Left lobe of liver (tissue), 2 donors: Measurements from ENCODE around the gene ZNF284. TPM values are rescaled to one million over a fixed set of nuclear protein-coding genes. Genes with fewer than 3 reads are reported as not detected.
"Not testable (repeated sequence)": the region's sequence is repeated elsewhere in the genome, so short reads cannot be mapped to it uniquely, and the experiment has no call there.

Experiments
- ATAC-seq: fragments of 200-7000 bp; cut with Tn5 transposase; one replicate; pipeline ENCODE4 v1.9.1; 2020; ENCODE audit warnings: mild to moderate bottlenecking, moderate library complexity
- DNase-seq: peaks from one replicate; pipeline ENCODE4 v3.0.0-alpha.2; 2020; ENCODE audit warnings: low spot score
- total RNA-seq: library from RNA; stranded (reverse); gene quantifications from one replicate; pipeline ENCODE4 v1.2.1, GENCODE V29; 2021
- donor health status: DM: no; HTN: no; CAD: no; lungs with moderate emphysema.
- donor health status: DM: no; HTN: yes; CAD: no.

ZNF284 gene
- total RNA-seq, 1 donor from 2014 or later = 0.68 TPM

- ATAC-seq (no peak), DNase-seq (no peak)
Measured at GRCh38 chr19:44109458-44109857, 37.5 kb downstream of the ZNF284 start.

- ATAC-seq (no peak), DNase-seq (no peak)
Measured at GRCh38 chr19:44111910-44112463, 40.0 kb downstream of the ZNF284 start.

GRCh38 chr19:44112802-44113137, 40.8 kb downstream of the ZNF284 start:
- ATAC-seq = peak; percentile 17
- DNase-seq = no peak

- DNase-seq = peak; percentile 97
- peak; percentile 98 for ATAC-seq
Measured at GRCh38 chr19:44113138-44113783, 41.3 kb downstream of the ZNF284 start, which contains the start of gene ZNF225. Gene ZNF225 (plus strand): TSS chr19:44113399. CDS start chr19:44115828, 2,429 bp downstream.

- ATAC-seq (no peak), DNase-seq (peak; percentile 46)
Measured at GRCh38 chr19:44113784-44114390, 41.9 kb downstream of the ZNF284 start.

- ATAC-seq = not testable (repeated sequence)
Measured at GRCh38 chr19:44121162-44121561, 49.2 kb downstream of the ZNF284 start.

GRCh38 chr19:44131955-44132354, 60.0 kb downstream of the ZNF284 start:
- DNase-seq = no peak
- ATAC-seq = no peak

More at GRCh38 chr19:44121162-44121561, 49.2 kb downstream of the ZNF284 start:
- DNase-seq = not testable (repeated sequence)

Other genes with a start within 250 kb of the ZNF284 start
- 2.6 TPM for gene ZNF283, start 244.8 kb upstream of the ZNF284 start, total RNA-seq
- 0.40 TPM for gene ZNF404, start 188.2 kb upstream of the ZNF284 start, total RNA-seq
- gene ZNF45, start 136.9 kb upstream of the ZNF284 start, total RNA-seq = 3.3 TPM
- gene ZNF221, start 120.9 kb upstream of the ZNF284 start, total RNA-seq = 2.9 TPM
- 2.7 TPM for gene ZNF155, start 88.0 kb upstream of the ZNF284 start, total RNA-seq
- gene ZNF230, start 69.2 kb upstream of the ZNF284 start, total RNA-seq = 1.7 TPM
- gene ZNF222, start 46.8 kb upstream of the ZNF284 start, total RNA-seq = 0.96 TPM
- 1.2 TPM for gene ZNF223, start 20.1 kb upstream of the ZNF284 start, total RNA-seq
- 9.7 TPM for gene ZNF224, start 22.2 kb downstream of the ZNF284 start, total RNA-seq
- 1.8 TPM for gene ZNF225, start 41.2 kb downstream of the ZNF284 start, total RNA-seq
- gene ZNF234, start 69.4 kb downstream of the ZNF284 start, total RNA-seq = 3.6 TPM
- gene ZNF226, start 92.9 kb downstream of the ZNF284 start, total RNA-seq = 8.3 TPM
- 6.0 TPM for gene ZNF227, start 140.4 kb downstream of the ZNF284 start, total RNA-seq
- not detected for gene ZNF233, start 187.7 kb downstream of the ZNF284 start, total RNA-seq
- gene ZNF235, start 232.9 kb downstream of the ZNF284 start, total RNA-seq = 2.5 TPM